GM19025 (cell line): Measurements from ENCODE around the gene RAB13.
A peak's percentile ranks its signal among the peaks of the same experiment; 100 is the strongest.
"Not testable (repeated sequence)": the region's sequence is repeated elsewhere in the genome, so short reads cannot be mapped to it uniquely, and the experiment has no call there.

Experiments used
- ATAC-seq: cut with Tn5 transposase; IDR thresholded peaks from one replicate; pipeline ENCODE4 v1.9.1; 2021; ENCODE audit warnings: mild to moderate bottlenecking, low read depth, moderate library complexity; ENCODE audit not compliant: unreplicated experiment

Gene RAB13

DNA sequence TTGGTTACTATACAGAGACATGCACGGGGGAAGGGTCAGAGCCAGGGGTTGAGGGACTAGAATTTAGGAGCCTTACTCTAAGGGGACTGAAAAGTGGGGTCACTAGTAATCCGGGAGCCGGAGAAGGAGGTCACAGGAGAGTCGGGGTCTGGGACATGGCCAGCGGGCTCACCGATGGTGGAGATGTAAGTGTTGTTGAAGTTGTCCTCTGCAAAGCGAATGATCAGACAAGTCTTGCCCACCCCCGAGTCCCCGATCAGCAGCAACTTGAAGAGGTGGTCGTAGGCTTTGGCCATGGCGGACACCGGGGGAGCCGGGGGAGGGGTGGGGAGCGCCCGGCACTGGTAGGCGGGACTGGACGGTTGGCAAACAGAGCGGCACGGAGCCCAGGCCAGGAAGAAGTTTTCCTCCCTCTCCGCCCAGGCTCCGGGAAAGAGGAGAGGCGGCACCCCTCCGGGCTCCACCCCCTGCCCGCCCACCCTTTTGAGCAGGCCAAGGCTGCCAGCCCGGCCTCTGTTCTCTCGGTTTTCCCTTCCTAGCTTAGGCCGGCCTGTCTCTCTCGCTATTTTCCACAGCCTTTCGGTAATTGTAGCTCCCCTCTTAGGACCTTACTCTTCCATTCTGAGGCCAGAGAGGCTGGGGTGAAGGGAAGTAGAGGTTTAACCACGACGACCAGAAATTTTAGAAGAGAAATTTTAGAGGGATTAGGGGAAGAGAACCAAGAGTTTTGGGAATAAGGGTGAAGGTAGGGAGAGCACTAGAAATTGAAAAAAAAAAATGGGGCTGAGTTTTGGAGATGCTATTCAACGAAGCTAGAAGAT lies at the start of gene RAB13:
Gene RAB13, minus strand, starts transcription at position 399 of the 821 bp plus-strand sequence. Its CDS starts 103 bp downstream, at position 296.
- no peak for ATAC-seq

DNA sequence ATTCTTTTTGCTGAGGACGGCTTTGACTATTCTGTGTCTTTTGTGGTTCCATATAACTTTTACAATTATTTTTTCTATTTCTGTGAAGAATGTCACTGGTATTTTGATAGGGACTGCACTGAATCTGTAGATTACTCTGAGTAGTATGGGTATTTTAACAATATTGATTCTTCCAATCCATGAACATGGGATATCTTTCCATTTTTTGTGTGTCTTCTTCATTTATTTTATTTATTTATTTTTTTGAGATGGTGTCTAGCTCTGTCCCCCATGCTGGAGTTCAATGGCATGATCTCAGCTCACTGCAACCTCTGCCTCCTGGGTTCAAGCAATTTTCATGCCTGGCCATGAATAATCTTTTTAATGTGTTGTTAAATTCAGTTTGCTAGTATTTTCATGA lies 47.6 kb upstream of the RAB13 start:
- ATAC-seq, result not testable (repeated sequence)

GRCh38 chr1:154019940-154020339 lies 33.8 kb upstream of the RAB13 start:
- no peak for ATAC-seq

DNA sequence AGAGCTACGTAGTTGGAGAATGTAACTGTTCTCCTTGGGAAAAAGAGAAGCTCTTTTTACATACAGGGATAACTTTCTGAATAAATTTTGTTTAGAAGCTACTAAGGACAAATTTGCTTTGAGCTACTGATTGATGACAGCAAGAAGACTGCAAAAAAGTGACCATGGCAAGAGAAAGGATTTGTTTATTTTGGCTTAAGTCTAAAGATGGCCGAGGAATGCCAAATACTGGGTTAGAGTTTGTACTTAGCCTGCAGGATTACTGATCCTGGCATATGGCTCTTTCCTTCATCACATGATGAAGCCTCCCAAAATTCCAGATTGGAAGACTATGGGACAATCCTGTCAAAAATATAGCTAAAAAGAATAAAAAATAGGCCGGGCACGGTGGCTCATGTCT lies 33.1 kb upstream of the RAB13 start:
- no peak for ATAC-seq

DNA sequence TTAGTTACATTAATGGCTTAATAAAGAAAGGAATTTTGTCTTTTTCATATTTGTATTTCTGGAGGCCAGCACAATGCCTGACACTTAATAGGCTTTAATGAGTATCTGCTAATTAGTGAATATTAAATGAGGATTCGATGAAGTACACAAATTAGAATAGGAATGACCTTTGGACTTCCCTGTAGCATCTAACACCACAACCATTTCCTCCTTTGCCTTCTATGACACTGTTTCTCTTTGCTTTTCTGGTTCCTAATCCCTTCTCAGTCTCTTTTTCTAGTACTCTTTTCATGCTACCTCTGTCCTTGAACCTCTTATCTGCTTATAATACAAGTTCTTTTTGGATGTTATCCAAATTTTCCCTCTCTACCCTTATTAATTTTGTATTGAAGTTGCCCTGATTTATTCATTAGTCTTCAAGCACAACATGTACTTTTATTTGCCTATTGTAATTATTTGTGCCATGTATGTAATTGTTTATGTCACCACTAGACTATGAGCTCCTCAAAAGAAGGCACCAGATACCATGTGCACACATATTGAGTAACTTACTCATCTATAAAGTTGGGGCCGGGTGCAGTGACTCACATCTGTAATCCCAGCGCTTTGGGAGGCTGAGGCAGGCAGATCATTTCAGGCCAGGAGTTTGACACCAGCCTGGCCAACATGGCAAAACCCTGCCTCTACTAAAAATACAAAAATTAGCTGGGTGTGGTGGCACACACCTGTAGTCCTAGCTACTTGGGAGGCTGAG lies 28.2 kb upstream of the RAB13 start:
- ATAC-seq, result no peak

- not testable (repeated sequence) for ATAC-seq
Measured at GRCh38 chr1:154012543-154012942, 26.4 kb upstream of the RAB13 start.

DNA sequence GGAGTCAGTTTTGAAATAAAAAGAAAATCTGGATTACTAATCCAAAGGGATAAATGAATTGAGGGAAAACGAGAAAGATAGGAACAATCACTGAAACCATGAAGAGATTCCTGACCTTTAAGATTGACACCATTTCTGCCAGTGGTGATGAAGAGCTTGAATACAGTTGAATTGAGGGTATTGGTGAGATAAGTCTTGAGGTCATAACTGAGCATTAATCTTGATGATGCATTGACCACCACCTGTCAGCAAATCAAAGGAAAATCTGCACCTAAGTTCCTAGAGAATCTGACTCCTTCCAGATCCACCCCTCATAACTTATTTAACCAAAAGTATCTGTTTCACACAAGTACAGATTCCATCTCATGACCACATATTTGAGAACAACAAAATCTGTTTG lies 26.0 kb upstream of the RAB13 start:
- ATAC-seq, result no peak

- no peak for ATAC-seq
Measured at GRCh38 chr1:154006136-154006535, 20.0 kb upstream of the RAB13 start.

GRCh38 chr1:154000420-154000819 lies 14.3 kb upstream of the RAB13 start:
- ATAC-seq, result no peak

GRCh38 chr1:153996882-153997281 lies 10.7 kb upstream of the RAB13 start:
- ATAC-seq, result not testable (repeated sequence)

GRCh38 chr1:153995640-153996039 lies 9.5 kb upstream of the RAB13 start:
- no peak for ATAC-seq

DNA sequence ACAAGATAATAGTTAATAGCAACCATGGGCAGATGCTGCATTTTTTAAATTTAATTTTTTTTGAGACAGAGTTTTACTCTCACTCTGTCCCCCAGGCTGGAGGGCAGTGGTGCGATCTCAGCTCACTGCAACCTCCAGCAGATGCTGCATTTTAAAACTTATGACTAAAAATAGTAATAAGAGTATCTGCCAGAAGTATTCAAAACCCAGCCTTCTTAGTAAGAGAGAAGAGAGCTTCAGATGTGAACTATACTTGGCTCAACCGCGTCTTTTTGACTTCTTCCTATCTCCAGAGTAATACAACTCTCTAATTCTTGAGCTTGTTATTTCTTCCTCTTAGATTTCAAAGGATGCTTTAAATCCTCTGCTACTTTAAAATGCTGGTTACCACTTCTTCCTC lies 9.1 kb upstream of the RAB13 start:
- ATAC-seq, result no peak

DNA sequence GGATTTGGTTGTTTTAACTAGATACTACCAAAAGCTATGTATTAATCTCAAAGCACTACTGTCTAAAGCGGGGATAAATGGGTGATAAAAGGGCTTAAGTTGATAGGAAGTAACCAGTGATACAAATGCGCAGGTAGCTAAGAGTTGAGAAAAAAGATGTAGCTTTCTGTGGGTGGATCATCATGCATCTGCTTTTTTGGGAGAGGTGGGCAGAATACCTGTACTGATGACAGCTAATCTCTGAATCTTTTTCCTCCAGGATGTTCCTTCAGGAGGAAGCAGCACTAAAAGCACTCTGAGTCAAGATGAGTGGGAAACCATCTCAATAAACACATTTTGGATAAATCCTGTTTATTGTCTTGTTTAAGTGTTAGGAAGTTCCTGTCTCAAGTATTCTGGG lies 5.7 kb upstream of the RAB13 start:
- no peak for ATAC-seq

- ATAC-seq, result no peak
Measured at GRCh38 chr1:153991151-153991630, 5.1 kb upstream of the RAB13 start.

GRCh38 chr1:153990468-153991150 lies 4.5 kb upstream of the RAB13 start, which contains the start of gene RPS27:
Gene RPS27, plus strand, starts transcription at chr1:153990762. Its CDS starts 35 bp downstream, at chr1:153990797.
- ATAC-seq, result peak; percentile 58

GRCh38 chr1:153987621-153988020 lies 1.5 kb upstream of the RAB13 start:
- no peak for ATAC-seq

DNA sequence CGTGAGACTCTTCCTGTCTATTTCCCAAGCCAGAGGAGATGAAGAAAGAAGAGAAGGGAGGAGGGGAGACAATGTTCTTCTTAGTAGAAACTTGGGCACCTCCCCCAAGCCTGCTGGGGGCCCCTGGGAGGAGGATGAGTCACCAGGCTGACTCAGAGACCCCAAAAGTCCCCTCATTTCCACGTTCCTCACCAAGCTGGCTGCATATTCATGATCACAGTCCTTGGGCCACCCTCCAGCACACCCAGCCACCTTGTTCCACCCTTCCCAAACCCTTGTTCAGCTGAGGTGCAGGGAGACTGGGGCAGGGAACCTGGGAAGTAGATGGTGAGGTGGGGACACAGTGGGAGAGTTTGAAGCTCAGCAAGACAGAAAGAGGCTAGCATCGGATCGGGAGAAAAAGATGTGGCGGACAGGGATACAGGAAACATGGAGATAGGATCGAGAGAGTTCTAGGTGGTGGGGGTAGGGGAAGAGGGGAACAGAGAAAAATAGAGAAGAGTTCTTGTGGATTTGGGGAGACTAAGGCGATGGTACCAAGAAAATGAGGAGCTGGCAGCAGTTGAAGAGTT lies 712 bp downstream of the RAB13 start:
- no peak for ATAC-seq

DNA sequence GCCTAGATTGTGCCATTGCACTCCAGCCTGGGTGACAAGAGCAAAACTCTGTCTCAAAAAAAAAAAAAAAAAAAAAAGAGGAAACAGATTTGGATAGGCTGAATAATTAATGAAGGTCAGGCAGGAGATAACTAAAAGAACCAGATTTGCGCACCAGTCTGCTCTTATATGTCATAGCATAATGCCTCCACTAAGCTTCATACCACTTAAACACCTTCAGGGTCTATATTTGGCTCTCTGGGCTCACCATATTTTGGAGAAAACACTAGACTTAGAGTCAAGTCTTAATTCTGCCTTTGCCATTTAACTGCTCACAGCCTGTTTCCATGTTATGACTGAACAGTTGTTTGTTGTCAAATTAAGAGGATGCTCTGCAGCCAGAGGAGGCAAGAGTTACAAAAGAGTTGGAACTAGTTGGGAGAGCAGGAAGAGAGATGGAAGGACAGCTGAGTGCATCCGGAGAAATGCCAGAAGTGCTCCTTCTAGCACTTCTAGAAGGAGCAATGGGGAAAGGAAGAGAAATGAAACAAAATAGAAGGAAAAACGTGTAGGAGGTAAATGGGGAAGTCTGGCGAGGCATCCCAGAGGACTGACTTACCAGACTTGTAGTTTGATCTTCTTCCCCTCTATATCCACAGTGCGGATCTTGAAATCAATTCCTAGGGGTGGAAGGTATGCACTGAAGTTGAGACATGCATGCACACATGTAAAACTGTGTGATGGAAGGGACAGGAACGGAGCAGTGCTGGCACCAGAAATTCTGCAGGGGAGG lies 1.8 kb downstream of the RAB13 start:
- ATAC-seq, result no peak

DNA sequence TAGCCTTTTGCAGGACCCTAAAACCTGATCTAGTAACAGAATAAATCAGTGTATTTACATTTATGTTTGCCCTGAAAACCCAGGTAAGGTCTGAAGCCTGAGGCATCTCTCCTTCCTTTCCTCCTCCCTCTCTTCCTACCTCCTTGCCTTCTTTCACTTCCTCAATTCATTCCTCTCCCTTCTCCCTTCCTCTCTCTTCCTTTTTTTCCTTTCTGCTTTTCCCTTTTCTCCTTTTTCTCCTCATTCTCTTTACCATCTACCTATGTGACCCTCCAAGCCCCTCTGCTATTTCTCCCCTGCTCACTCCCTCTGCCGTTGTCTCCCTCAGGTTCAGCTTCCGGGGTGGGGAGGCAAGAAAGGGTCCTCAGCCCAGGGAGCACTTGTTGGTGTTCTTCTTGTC lies 4.4 kb downstream of the RAB13 start:
- ATAC-seq, result not testable (repeated sequence)

DNA sequence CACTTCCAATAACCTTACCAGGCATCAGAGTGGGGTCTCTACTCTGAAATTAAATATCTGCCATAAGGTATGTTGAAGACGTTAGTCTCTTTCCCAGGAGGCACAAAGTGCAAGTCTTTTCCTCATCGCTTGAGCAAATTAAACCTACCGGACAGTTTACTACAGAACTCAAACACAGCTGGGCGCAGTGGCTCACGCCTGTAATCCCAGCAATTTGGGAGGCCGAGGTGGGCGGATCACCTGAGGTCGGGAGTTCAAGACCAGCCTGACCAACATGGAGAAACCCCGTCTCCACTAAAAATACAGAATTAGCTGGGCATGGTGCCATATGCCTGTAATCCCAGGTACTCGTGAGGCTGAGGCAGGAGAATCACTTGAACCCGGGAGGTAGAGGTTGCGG lies 7.0 kb downstream of the RAB13 start:
- not testable (repeated sequence) for ATAC-seq
